HEK293 (cell line): ENCODE data around the gene SEMA4D.

Experiments
- CTCF ChIA-PET: fragments of 350-600 bp; formaldehyde crosslinking; extraction: SDS; loops from one replicate; lab custom pipeline; 2021; ENCODE audit warnings: antibody characterized with exemption; lab: Yijun Ruan, JAX
- POLR2A ChIA-PET: fragments of 300-600 bp; formaldehyde crosslinking; extraction: SDS; loops from one replicate; lab custom pipeline; 2020; ENCODE audit warnings: antibody characterized with exemption, inconsistent platforms; lab: Yijun Ruan, JAX
- H3K27ac ChIP-seq: fragments of 200-500 bp; sonication (Bioruptor generic); 2 replicates; pipeline ENCODE4 v1.5.1; 2014; ENCODE audit warnings: low read depth, low read length, control low read depth, inconsistent platforms; ENCODE audit errors: extremely low read depth
- H3K36me3 ChIP-seq, 2 experiments: fragments of 200-500 bp in 1 of 2; sonication (Bioruptor generic) in 1 of 2; 1 replicate in 1 of 2; 2 replicates in 1 of 2; pipeline ENCODE4 v1.5.1; 2014 to 2017; ENCODE audit warnings: inconsistent platforms in 2 of 2, low read length in 2 of 2; ENCODE audit not compliant: control insufficient read depth in 2 of 2, insufficient read depth in 1 of 2
- H3K4me1 ChIP-seq: fragments of 200-500 bp; sonication (Bioruptor generic); 2 replicates; pipeline ENCODE4 v1.5.1; 2014; ENCODE audit warnings: mild to moderate bottlenecking, low read length, inconsistent platforms; ENCODE audit not compliant: control insufficient read depth, insufficient read depth
- H3K4me3 ChIP-seq: 2 replicates; pipeline ENCODE4 v1.5.1; 2011; ENCODE audit warnings: low read depth, mild to moderate bottlenecking, control low read depth, low read length, moderate library complexity
- H3K9me3 ChIP-seq: fragments of 200-500 bp; sonication (Bioruptor generic); 2 replicates; pipeline ENCODE4 v1.5.1; 2014; ENCODE audit warnings: low read depth, low read length, inconsistent platforms; ENCODE audit not compliant: control insufficient read depth, insufficient read depth
- HOXA7 ChIP-seq: sonication (generic); formaldehyde crosslinking; IDR thresholded peaks from 2 replicates; pipeline ENCODE4 v1.8.1; 2022; ENCODE audit warnings: missing genetic modification reagents, borderline replicate concordance
- IKZF3 ChIP-seq: fragments of 450-650 bp; IDR thresholded peaks from 2 replicates; pipeline ENCODE4 v1.5.0; 2018; ENCODE audit warnings: missing biosample characterization, mild to moderate bottlenecking, missing genetic modification characterization, moderate library complexity
- KLF1 ChIP-seq: fragments of 450-650 bp; formaldehyde crosslinking; IDR thresholded peaks from 2 replicates; pipeline ENCODE4 v1.5.1; 2016; ENCODE audit warnings: missing biosample characterization, missing genetic modification characterization
- MEIS1 ChIP-seq: sonication (generic); formaldehyde crosslinking; IDR thresholded peaks from 2 replicates; pipeline ENCODE4 v1.8.1; 2022; ENCODE audit warnings: missing genetic modification reagents, mild to moderate bottlenecking, borderline replicate concordance
- PRDM1 ChIP-seq: fragments of 450-650 bp; formaldehyde crosslinking; IDR thresholded peaks from 2 replicates; pipeline ENCODE4; 2016; ENCODE audit warnings: missing biosample characterization, missing genetic modification characterization
- YY1 ChIP-seq: fragments of 450-650 bp; formaldehyde crosslinking; IDR thresholded peaks from 2 replicates; pipeline ENCODE4 v1.5.1; 2018; ENCODE audit warnings: missing biosample characterization, missing genetic modification characterization
- ZFP69B ChIP-seq: fragments of 450-650 bp; formaldehyde crosslinking; IDR thresholded peaks from 2 replicates; pipeline ENCODE4 v1.5.1; 2016; ENCODE audit warnings: missing biosample characterization, missing genetic modification characterization
- ZIC2 ChIP-seq: fragments of 450-650 bp; formaldehyde crosslinking; IDR thresholded peaks from 2 replicates; pipeline ENCODE4 v1.5.1; 2016; ENCODE audit warnings: missing biosample characterization, missing genetic modification characterization
- ZNF112 ChIP-seq: fragments of 450-650 bp; formaldehyde crosslinking; IDR thresholded peaks from 2 replicates; pipeline ENCODE4 v1.5.0; 2017; ENCODE audit warnings: missing biosample characterization, missing genetic modification characterization
- ZNF121 ChIP-seq: fragments of 450-650 bp; formaldehyde crosslinking; IDR thresholded peaks from 2 replicates; pipeline ENCODE4 v1.5.1; 2016; ENCODE audit warnings: missing biosample characterization, missing genetic modification characterization
- ZNF155 ChIP-seq: fragments of 450-650 bp; formaldehyde crosslinking; IDR thresholded peaks from 2 replicates; pipeline ENCODE4 v1.5.1; 2016; ENCODE audit warnings: missing biosample characterization, missing genetic modification characterization
- ZNF302 ChIP-seq: fragments of 450-650 bp; formaldehyde crosslinking; IDR thresholded peaks from 2 replicates; pipeline ENCODE4 v1.5.1; 2016; ENCODE audit warnings: missing biosample characterization, missing genetic modification characterization, low read depth
- ZNF404 ChIP-seq: fragments of 450-650 bp; formaldehyde crosslinking; IDR thresholded peaks from 2 replicates; pipeline ENCODE4 v1.5.1; 2017; ENCODE audit warnings: missing biosample characterization, missing genetic modification characterization
- ZNF510 ChIP-seq: fragments of 450-650 bp; formaldehyde crosslinking; IDR thresholded peaks from 2 replicates; pipeline ENCODE4 v1.5.1; 2018; ENCODE audit warnings: mild to moderate bottlenecking, missing genetic modification characterization, missing biosample characterization; ENCODE audit not compliant: insufficient replicate concordance
- ZNF521 ChIP-seq: fragments of 450-650 bp; formaldehyde crosslinking; IDR thresholded peaks from 2 replicates; pipeline ENCODE4 v1.5.1; 2017; ENCODE audit warnings: missing biosample characterization, mild to moderate bottlenecking, missing genetic modification characterization
- ZNF580 ChIP-seq: fragments of 450-650 bp; formaldehyde crosslinking; IDR thresholded peaks from 2 replicates; pipeline ENCODE4 v1.5.1; 2016; ENCODE audit warnings: missing biosample characterization, missing genetic modification characterization
- ZNF777 ChIP-seq: fragments of 450-650 bp; formaldehyde crosslinking; IDR thresholded peaks from 2 replicates; pipeline ENCODE4 v1.5.1; 2017; ENCODE audit warnings: missing biosample characterization, missing genetic modification characterization, borderline replicate concordance
- ZNF785 ChIP-seq: fragments of 450-650 bp; formaldehyde crosslinking; IDR thresholded peaks from 2 replicates; pipeline ENCODE4 v1.5.1; 2016; ENCODE audit warnings: missing biosample characterization, missing genetic modification characterization
- ZNF830 ChIP-seq: fragments of 450-650 bp; IDR thresholded peaks from 2 replicates; pipeline ENCODE4 v1.5.0; 2018; ENCODE audit warnings: missing biosample characterization, missing genetic modification characterization, low read depth, mild to moderate bottlenecking, moderate library complexity
- ZNF843 ChIP-seq: fragments of 450-650 bp; formaldehyde crosslinking; IDR thresholded peaks from 2 replicates; pipeline ENCODE4 v1.5.1; 2016; ENCODE audit warnings: missing biosample characterization, missing genetic modification characterization
- TF ChIP-seq, protein P1 (sequence below): fragments of 450-650 bp; formaldehyde crosslinking; conservative IDR thresholded peaks from 2 replicates; pipeline ENCODE4 v1.5.1; 2016; ENCODE audit warnings: low read depth, missing biosample characterization, missing genetic modification characterization
- TF ChIP-seq, protein P2 (sequence below): fragments of 450-650 bp; formaldehyde crosslinking; IDR thresholded peaks from 2 replicates; pipeline ENCODE4 v1.5.1; 2016; ENCODE audit warnings: missing biosample characterization, missing genetic modification characterization
- TF ChIP-seq, protein P3 (sequence below): fragments of 450-650 bp; formaldehyde crosslinking; IDR thresholded peaks from 2 replicates; pipeline ENCODE4 v1.5.1; 2016; ENCODE audit warnings: missing biosample characterization, missing genetic modification characterization, low read depth

SEMA4D gene

GRCh38 chr9:89452561-89452960, 45.4 kb downstream of the SEMA4D start:
- ChIA-PET POLR2A (no interaction called here), CTCF (interaction anchor here (0.6 kb wide), 1 partner anchor 96 kb away, joined by 5 read pairs; no protein-coding TSS in a partner anchor)
- TF ChIP-seq MEIS1 (CRISPR knock-in tag) = no peak
- no peak for TF ChIP-seq ZIC2 (tag by site-specific recombination)
- no peak for TF ChIP-seq ZNF302
- no peak for TF ChIP-seq KLF1 (tag by site-specific recombination)
- TF ChIP-seq, protein P1, sequence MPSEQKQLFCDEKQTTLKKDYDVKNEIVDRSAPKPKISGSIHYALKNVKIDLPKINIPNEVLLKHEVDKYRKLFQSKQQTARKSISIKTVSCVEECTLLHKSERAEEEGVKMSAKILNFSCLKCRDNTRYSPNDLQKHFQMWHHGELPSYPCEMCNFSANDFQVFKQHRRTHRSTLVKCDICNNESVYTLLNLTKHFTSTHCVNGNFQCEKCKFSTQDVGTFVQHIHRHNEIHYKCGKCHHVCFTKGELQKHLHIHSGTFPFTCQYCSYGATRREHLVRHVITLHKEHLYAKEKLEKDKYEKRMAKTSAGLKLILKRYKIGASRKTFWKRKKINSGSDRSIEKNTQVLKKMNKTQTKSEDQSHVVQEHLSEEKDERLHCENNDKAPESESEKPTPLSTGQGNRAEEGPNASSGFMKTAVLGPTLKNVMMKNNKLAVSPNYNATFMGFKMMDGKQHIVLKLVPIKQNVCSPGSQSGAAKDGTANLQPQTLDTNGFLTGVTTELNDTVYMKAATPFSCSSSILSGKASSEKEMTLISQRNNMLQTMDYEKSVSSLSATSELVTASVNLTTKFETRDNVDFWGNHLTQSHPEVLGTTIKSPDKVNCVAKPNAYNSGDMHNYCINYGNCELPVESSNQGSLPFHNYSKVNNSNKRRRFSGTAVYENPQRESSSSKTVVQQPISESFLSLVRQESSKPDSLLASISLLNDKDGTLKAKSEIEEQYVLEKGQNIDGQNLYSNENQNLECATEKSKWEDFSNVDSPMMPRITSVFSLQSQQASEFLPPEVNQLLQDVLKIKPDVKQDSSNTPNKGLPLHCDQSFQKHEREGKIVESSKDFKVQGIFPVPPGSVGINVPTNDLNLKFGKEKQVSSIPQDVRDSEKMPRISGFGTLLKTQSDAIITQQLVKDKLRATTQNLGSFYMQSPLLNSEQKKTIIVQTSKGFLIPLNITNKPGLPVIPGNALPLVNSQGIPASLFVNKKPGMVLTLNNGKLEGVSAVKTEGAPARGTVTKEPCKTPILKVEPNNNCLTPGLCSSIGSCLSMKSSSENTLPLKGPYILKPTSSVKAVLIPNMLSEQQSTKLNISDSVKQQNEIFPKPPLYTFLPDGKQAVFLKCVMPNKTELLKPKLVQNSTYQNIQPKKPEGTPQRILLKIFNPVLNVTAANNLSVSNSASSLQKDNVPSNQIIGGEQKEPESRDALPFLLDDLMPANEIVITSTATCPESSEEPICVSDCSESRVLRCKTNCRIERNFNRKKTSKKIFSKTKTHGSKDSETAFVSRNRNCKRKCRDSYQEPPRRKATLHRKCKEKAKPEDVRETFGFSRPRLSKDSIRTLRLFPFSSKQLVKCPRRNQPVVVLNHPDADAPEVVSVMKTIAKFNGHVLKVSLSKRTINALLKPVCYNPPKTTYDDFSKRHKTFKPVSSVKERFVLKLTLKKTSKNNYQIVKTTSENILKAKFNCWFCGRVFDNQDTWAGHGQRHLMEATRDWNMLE = no peak
- no peak for TF ChIP-seq ZNF155 (tag by site-specific recombination)
- TF ChIP-seq ZNF777 = no peak
- TF ChIP-seq, protein P2, sequence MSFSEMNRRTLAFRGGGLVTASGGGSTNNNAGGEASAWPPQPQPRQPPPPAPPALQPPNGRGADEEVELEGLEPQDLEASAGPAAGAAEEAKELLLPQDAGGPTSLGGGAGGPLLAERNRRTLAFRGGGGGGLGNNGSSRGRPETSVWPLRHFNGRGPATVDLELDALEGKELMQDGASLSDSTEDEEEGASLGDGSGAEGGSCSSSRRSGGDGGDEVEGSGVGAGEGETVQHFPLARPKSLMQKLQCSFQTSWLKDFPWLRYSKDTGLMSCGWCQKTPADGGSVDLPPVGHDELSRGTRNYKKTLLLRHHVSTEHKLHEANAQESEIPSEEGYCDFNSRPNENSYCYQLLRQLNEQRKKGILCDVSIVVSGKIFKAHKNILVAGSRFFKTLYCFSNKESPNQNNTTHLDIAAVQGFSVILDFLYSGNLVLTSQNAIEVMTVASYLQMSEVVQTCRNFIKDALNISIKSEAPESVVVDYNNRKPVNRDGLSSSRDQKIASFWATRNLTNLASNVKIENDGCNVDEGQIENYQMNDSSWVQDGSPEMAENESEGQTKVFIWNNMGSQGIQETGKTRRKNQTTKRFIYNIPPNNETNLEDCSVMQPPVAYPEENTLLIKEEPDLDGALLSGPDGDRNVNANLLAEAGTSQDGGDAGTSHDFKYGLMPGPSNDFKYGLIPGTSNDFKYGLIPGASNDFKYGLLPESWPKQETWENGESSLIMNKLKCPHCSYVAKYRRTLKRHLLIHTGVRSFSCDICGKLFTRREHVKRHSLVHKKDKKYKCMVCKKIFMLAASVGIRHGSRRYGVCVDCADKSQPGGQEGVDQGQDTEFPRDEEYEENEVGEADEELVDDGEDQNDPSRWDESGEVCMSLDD (tag by site-specific recombination) = no peak
- no peak for TF ChIP-seq ZNF580 (tag by site-specific recombination)
- no peak for TF ChIP-seq ZNF785 (tag by site-specific recombination)
- TF ChIP-seq, protein P3, sequence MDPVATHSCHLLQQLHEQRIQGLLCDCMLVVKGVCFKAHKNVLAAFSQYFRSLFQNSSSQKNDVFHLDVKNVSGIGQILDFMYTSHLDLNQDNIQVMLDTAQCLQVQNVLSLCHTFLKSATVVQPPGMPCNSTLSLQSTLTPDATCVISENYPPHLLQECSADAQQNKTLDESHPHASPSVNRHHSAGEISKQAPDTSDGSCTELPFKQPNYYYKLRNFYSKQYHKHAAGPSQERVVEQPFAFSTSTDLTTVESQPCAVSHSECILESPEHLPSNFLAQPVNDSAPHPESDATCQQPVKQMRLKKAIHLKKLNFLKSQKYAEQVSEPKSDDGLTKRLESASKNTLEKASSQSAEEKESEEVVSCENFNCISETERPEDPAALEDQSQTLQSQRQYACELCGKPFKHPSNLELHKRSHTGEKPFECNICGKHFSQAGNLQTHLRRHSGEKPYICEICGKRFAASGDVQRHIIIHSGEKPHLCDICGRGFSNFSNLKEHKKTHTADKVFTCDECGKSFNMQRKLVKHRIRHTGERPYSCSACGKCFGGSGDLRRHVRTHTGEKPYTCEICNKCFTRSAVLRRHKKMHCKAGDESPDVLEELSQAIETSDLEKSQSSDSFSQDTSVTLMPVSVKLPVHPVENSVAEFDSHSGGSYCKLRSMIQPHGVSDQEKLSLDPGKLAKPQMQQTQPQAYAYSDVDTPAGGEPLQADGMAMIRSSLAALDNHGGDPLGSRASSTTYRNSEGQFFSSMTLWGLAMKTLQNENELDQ (tag by site-specific recombination) = no peak
- no peak for TF ChIP-seq YY1 (tag by site-specific recombination)
- Histone ChIP-seq H3K27ac (no peak overlapping the region), H3K4me3 (no peak overlapping the region), H3K36me3 (peaks cover 0 to 32% of the 10 kb centered on the region in 2 experiments; a peak in 1 of 3 replicates), H3K9me3 (no peaks in the 10 kb centered on the region), H3K4me1 (no peaks in the 10 kb centered on the region)

DNA sequence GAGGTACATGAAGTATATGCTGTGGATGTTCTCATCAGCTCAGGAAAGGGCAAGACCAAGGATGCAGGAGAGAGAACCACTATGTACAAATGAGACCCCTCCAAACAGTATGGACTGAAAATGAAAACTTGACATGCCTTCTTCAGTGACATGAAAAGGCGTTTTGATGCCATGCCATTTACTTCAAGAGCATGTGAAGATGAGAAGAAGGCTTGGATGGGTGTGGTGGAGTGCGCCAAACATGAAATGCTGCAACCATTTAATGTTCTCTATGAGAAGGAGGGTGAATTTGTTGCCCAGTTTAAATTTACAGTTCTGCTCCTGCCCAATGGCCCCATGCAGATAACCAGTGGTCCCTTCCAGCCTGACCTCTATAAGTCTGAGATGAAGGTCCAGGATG, 47.7 kb downstream of the SEMA4D start:
- TF ChIP-seq PRDM1 (tag by site-specific recombination) (no peak), ZNF404 (tag by site-specific recombination) (no peak), ZNF777 (no peak), IKZF3 (tag by site-specific recombination) (no peak), ZNF830 (no peak), ZNF510 (no peak), ZNF521 (tag by site-specific recombination) (no peak), ZNF121 (tag by site-specific recombination) (no peak), ZNF843 (tag by site-specific recombination) (no peak), ZNF112 (no peak), ZFP69B (tag by site-specific recombination) (no peak), HOXA7 (no peak)
- no peak overlapping the region for H3K27ac ChIP-seq
- CTCF ChIA-PET = interaction anchor here (0.7 kb wide), 1 partner anchor 44 kb away, joined by 5 read pairs; no protein-coding TSS in a partner anchor
- H3K4me1 ChIP-seq = no peaks in the 10 kb centered on the region
- no peaks in the 10 kb centered on the region for H3K9me3 ChIP-seq
- peaks cover 0 to 25% of the 10 kb centered on the region in 2 experiments; a peak in 1 of 3 replicates for H3K36me3 ChIP-seq
- POLR2A ChIA-PET = no interaction called here
- no peak overlapping the region for H3K4me3 ChIP-seq
